CD4-positive, alpha-beta T cell (primary cell): ENCODE results near the gene PFKFB3. TPM values are rescaled to one million over a fixed set of nuclear protein-coding genes. Genes with fewer than 3 reads are reported as not detected.
A peak's percentile ranks its signal among the peaks of the same experiment; 100 is the strongest.

Experiments used
- ATAC-seq: fragments of 200-7000 bp; cut with Tn5 transposase; one replicate; pipeline ENCODE4 v1.10.0; 2022; ENCODE audit warnings: mild to moderate bottlenecking; ENCODE audit not compliant: poor library complexity
- CTCF ChIA-PET: fragments of 350-600 bp; sonication (Branson Sonifier 250); formaldehyde crosslinking; loops from one replicate; lab custom pipeline; 2021; ENCODE audit warnings: antibody characterized with exemption, inconsistent platforms; lab: Charles Lee
- POLR2A ChIA-PET: fragments of 350-600 bp; sonication (Branson Sonifier 250); formaldehyde crosslinking; loops from one replicate; lab custom pipeline; 2021; ENCODE audit warnings: antibody characterized with exemption, inconsistent platforms; lab: Charles Lee
- DNase-seq, 14 experiments: peaks; one replicate each; pipeline ENCODE4 v3.0.0-alpha.2; 2013 to 2020; ENCODE audit warnings: mixed read lengths in 2 of 14
- H3K27ac ChIP-seq, 2 donors: one replicate each; pipeline versions ENCODE4 v1.5.1 to v1.7.0; 2013; ENCODE audit warnings: low read length in 2 of 2, low read depth in 1 of 2, mild to moderate bottlenecking in 1 of 2
- H3K27me3 ChIP-seq, 2 experiments: 1 replicate in 1 of 2; 2 replicates in 1 of 2; pipeline versions ENCODE4 v1.6.1 to v1.7.0; 2013; ENCODE audit warnings: low read length in 2 of 2, control low read depth in 1 of 2, mild to moderate bottlenecking in 1 of 2, moderate library complexity in 1 of 2; ENCODE audit not compliant: insufficient read depth in 2 of 2, control insufficient read depth in 1 of 2
- H3K36me3 ChIP-seq: one replicate; pipeline ENCODE4 v1.6.1; 2013; ENCODE audit warnings: low read length, control low read depth; ENCODE audit not compliant: insufficient read depth
- H3K4me1 ChIP-seq: one replicate; pipeline ENCODE4 v1.6.1; 2013; ENCODE audit warnings: low read length, control low read depth; ENCODE audit not compliant: insufficient read depth
- H3K4me3 ChIP-seq: one replicate; pipeline ENCODE4 v1.5.1; 2013; ENCODE audit warnings: mild to moderate bottlenecking, low read length, moderate library complexity
- H3K9me3 ChIP-seq, 2 experiments: 1 replicate in 1 of 2; 2 replicates in 1 of 2; pipeline versions ENCODE4 v1.6.1 to v1.7.0; 2013; ENCODE audit warnings: low read length in 2 of 2, mild to moderate bottlenecking in 2 of 2, control low read depth in 1 of 2, moderate library complexity in 1 of 2; ENCODE audit not compliant: control insufficient read depth in 1 of 2, insufficient read depth in 1 of 2
- H3K27ac Mint-ChIP-seq: one replicate; pipeline ENCODE4 v1.8.0; 2020; ENCODE audit warnings: mixed read lengths
- H3K27me3 Mint-ChIP-seq: one replicate; pipeline ENCODE4 v1.8.0; 2021; ENCODE audit warnings: mixed read lengths
- H3K36me3 Mint-ChIP-seq: one replicate; pipeline ENCODE4 v1.8.0; 2021; ENCODE audit warnings: low read depth, mixed read lengths
- H3K4me1 Mint-ChIP-seq: one replicate; pipeline ENCODE4 v1.8.0; 2021; ENCODE audit warnings: low read depth, mixed read lengths
- H3K4me3 Mint-ChIP-seq: one replicate; pipeline ENCODE4 v1.8.0; 2020; ENCODE audit warnings: mild to moderate bottlenecking, mixed read lengths
- H3K9me3 Mint-ChIP-seq: one replicate; pipeline ENCODE4 v1.8.0; 2020; ENCODE audit warnings: mixed read lengths
- CTCF ChIP-seq: fragments of 200-600 bp; IDR thresholded peaks from one replicate; pipeline ENCODE4 v1.8.0; 2022; ENCODE audit warnings: antibody characterized with exemption, mild to moderate bottlenecking
- intact Hi-C, 2 experiments: fragments of 100-400 bp; cut with DNase I in 1 of 2; cut with micrococcal nuclease in 1 of 2; formaldehyde crosslinking; loops; one replicate each; pipeline versions ENCODE4 v1.15.1 to v1.9.0; 2023 to 2025; cut with DNase I, micrococcal nuclease
- total RNA-seq, 174 experiments: library from RNA in 2 of 174; stranded (reverse) in 2 of 174; gene quantifications; one replicate each; pipeline ENCODE4 v1.2.3 and lab custom pipeline; 2021 to 2026

Gene PFKFB3
- total RNA-seq, 2 experiments from 2014 or later = 142 to 145 TPM

- H3K27me3 Mint-ChIP-seq = no peaks in the 10 kb centered on the region
- no peak for TF ChIP-seq CTCF
- H3K36me3 Mint-ChIP-seq = peaks cover 25% of the 10 kb centered on the region
- ChIA-PET CTCF (interaction anchor here (0.7 to 3.2 kb wide), 4 partner anchors 10 to 149 kb away, joined by 3 to 21 read pairs (median 7); partner anchors contain the start of gene PFKFB3), POLR2A (interaction anchor here (0.5 to 3.9 kb wide), 24 partner anchors 10 to 1247 kb away, joined by 3 to 86 read pairs (median 3); partner anchors contain the start of genes PFKFB3 and SFMBT2)
- H3K4me1 Mint-ChIP-seq = peaks cover 47% of the 10 kb centered on the region
- peak; percentile 86 for ATAC-seq
- H3K4me3 Mint-ChIP-seq = peak overlapping the region; percentile 90
- intact Hi-C loops = loop anchor here (1.0 to 5.0 kb wide), 5 partner anchors 10 to 271 kb away; partner anchors contain the start of genes FBH1 (in 1 of the 2) and PFKFB3 (in 1 of the 2)
- peak overlapping the region; percentile 94 for H3K27ac Mint-ChIP-seq
- H3K9me3 ChIP-seq = no peaks in the 10 kb centered on the region
- peak; percentile 83 to 97 (median 92) for DNase-seq
- peaks cover 42% of the 10 kb centered on the region for H3K4me1 ChIP-seq
- H3K36me3 ChIP-seq = peaks cover 16% of the 10 kb centered on the region
- H3K4me3 ChIP-seq = peak overlapping the region; percentile 71
- H3K27me3 ChIP-seq = no peaks in the 10 kb centered on the region
- H3K9me3 Mint-ChIP-seq = no peaks in the 10 kb centered on the region
- peak overlapping the region; percentile 91 to 93 for H3K27ac ChIP-seq
Observed at GRCh38 chr10:6163364-6164270, 39.1 kb upstream of the PFKFB3 start.

- no peaks in the 10 kb centered on the region for H3K27me3 ChIP-seq
- H3K27me3 Mint-ChIP-seq = no peaks in the 10 kb centered on the region
- peaks cover 55% of the 10 kb centered on the region for H3K4me1 Mint-ChIP-seq
- H3K9me3 ChIP-seq = no peaks in the 10 kb centered on the region
- peak overlapping the region; percentile 91 to 93 for H3K27ac ChIP-seq
- POLR2A ChIA-PET = interaction anchor here (0.5 to 3.9 kb wide), 14 partner anchors 9 to 247 kb away, joined by 3 to 86 read pairs (median 4); partner anchors contain the start of gene PFKFB3
- peak overlapping the region; percentile 94 for H3K27ac Mint-ChIP-seq
- no peaks in the 10 kb centered on the region for H3K9me3 Mint-ChIP-seq
- peaks cover 18% of the 10 kb centered on the region for H3K36me3 ChIP-seq
- H3K36me3 Mint-ChIP-seq = peaks cover 25% of the 10 kb centered on the region
- peaks cover 51% of the 10 kb centered on the region for H3K4me1 ChIP-seq
- peak in 1 of 14 experiments; percentile 7 for DNase-seq
- intact Hi-C loops = loop anchor here (1.0 to 5.0 kb wide), 4 partner anchors 9 to 272 kb away; partner anchors contain the start of genes FBH1 (in 1 of the 2) and PFKFB3 (in 1 of the 2)
- H3K4me3 Mint-ChIP-seq = peak overlapping the region; percentile 90
- no peak for TF ChIP-seq CTCF
- CTCF ChIA-PET = interaction anchor here (0.9 to 3.2 kb wide), 3 partner anchors 9 to 150 kb away, joined by 3 to 21 read pairs (median 11); partner anchors contain the start of gene PFKFB3
- peak; percentile 1 for ATAC-seq
- H3K4me3 ChIP-seq = peak overlapping the region; percentile 71
Observed at GRCh38 chr10:6164271-6165095, 38.2 kb upstream of the PFKFB3 start.
